NCI-H2227 (cell line): ENCODE measurements around the gene ATF7IP2.
"Not testable (repeated sequence)": the region's sequence is repeated elsewhere in the genome, so short reads cannot be mapped to it uniquely, and the experiment has no call there.

Experiments
- DNase-seq: peaks from one replicate; lab custom pipeline; 2025; ENCODE audit not compliant: unreplicated experiment; lab: John Stamatoyannopoulos, UW

Gene ATF7IP2

DNA sequence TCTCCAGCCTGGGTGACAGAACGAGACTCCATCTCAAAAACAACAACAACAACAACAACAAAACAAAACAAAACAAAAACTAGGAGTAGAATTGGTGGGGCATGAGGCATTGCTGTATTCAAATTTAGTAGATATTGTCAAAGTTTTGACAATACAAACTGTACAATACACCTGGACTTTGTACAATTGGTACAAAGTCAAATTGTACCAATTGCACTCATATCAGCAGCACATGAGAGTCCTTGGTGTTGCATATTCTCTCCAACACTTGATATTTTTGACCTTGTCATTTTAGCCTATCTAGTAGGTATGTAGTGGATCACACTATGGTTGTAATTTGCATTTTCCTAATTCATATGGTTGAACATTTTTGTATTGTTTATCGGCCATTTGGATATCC is 14.3 kb upstream of the ATF7IP2 start:
- no peak for DNase-seq

DNA sequence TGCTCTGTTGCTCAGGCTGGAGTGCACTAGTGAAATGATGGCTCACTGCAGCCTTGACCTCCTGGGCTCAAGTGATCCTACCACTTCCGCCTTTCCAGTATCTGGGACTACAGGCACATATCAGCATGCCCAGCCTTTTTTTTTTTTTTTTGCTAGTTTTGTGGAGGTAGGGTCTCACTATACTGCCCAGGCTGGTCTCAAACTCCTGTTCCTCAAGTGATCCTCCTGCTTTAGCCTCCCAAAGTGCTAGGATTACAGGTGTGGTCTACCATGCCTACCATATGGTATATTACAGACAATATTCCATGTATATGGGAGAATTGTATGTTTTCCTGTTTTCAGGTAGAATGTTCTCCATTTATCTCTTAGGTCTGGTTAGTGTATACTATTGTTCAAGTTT is 12.3 kb upstream of the ATF7IP2 start:
- DNase-seq, result no peak

- DNase-seq, result no peak
Observed at GRCh38 chr16:10376229-10376628, 9.6 kb upstream of the ATF7IP2 start.

- no peak for DNase-seq
Observed at GRCh38 chr16:10383626-10384025, 2.2 kb upstream of the ATF7IP2 start.

DNA sequence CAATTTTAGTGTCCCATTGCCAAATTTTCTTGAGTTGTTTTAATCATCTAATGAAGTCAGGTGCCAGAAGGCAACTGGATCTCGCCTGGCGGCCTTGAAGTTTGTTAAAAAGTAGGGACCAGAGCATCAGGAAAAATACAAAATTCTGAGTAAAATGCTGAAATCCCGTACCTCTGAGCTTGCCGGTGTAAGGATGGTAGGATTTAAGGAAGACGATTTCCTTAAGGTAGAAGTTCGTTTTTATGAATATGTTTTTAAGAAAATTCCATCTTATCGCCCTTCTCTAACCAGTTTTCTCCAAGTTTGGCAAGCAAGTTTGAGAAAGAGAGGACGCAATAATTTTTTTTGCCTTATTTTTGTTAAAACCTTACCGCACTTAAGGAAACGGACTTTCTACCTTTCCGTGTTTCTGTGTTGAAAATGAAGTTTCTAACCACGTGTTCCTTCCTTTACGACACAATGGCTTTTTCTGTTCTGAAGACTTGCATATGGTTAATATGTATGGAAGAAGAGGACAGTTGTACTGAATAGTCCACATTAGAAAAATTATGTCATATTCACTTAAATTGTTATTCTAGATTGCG is 748 bp downstream of the ATF7IP2 start:
- no peak for DNase-seq

DNA sequence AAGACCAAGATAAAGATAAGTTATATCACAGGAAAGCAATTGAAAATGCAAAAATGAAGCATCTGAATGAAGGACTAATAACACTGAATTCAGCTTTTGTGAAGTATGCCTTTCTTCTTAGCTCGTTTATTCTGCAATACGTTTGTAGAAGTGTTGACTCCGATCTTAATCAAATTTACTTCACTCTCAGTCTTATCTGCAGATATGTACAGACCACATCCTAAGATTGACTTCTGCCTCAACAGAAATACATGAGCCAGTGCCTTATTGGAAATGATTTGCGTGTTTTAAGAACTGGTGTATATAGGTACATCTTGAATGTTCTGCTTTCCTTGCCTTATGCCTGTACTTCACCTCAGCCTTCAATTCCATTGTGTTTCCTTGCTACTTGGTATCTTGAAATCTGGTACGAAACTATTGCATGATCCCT is 1.3 kb downstream of the ATF7IP2 start:
- DNase-seq, result no peak

DNA sequence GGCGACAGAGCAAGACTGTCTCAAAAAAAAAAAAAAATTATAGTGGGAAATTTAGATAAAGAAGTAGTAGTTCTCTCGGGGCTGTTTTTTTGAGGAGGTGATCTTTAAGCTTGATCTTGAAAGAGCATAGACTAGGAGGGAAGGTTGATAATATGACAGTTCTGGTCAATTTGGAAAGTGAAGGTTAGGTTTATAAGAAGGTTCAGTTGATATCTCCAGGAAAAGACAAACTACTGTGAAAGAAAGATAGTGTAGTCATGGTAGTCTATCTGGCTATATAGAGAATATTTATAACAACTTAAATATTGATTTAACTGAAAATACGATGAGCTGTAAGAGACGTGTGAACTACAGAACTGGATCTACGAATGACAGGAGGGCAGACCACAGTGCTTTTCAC is 3.1 kb downstream of the ATF7IP2 start:
- no peak for DNase-seq

GRCh38 chr16:10390330-10390729 is 4.5 kb downstream of the ATF7IP2 start:
- no peak for DNase-seq

DNA sequence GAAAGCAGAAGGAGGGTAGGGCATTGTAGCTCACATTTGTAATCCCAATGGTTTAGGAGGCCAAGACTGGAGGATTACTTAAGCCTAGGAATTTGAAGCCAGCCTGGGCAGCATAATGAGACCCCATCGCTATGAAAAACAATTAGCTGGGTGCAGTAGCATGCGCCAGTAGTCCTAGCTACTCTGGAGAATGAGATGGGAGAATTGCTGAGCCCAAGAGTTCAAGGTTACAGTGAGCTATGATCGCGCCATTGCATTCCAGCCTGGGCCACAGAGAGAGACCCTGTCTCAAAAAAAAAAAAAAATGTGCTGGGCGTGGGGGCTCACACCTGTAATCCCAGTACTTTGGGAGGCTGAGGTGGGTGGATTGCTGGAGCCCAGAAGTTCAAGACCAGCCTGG is 5.0 kb downstream of the ATF7IP2 start:
- DNase-seq, result no peak

GRCh38 chr16:10391339-10391738 is 5.5 kb downstream of the ATF7IP2 start:
- no peak for DNase-seq

GRCh38 chr16:10402975-10403374 is 17.1 kb downstream of the ATF7IP2 start:
- no peak for DNase-seq

- DNase-seq, result no peak
Observed at GRCh38 chr16:10405386-10405939, 19.6 kb downstream of the ATF7IP2 start.

DNA sequence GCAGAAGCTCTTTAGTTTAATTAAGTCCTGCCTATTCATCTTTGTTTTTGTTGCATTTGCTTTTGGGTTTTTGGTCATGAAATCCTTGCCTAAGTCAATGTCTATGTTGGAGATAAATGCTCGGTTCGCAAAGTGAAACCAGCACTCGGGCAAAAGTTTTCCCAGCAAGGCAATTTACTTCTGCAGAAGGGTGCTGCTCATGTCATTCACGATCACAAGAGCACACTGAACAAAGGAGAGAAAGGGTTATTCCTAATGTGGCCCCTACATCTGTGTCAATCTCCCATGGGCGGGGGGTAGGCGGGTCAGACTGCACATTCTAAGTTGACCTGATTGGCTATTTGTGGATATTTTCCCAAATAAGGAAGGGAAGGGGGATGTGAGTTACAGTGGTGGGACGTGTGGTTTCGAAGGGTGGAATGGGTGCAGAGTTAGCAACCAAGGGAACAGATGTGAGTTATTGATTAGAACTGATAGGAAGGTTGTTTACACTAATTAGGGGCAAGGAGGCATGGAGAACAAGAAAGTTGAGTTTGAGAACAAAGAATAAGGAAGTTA is 23.0 kb downstream of the ATF7IP2 start:
- no peak for DNase-seq

DNA sequence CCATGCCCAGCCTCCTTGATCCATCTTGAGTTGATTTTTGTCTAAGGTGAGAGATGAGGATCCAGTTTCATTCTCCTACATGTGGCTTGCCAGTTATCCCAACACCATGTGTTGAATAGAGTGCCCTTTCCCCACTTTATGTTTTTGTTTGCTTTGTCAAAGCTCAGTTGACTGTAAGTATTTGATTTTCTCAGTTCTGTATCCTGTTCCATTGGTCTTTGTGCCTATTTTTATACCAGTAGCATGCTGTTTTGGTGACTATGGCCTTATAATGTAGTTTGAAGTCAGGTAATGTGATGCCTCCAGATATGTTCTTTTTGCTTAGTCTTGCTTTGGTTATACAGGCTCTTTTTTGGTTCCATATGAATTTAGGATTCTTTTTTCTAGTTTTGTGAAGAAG is 23.9 kb downstream of the ATF7IP2 start:
- not testable (repeated sequence) for DNase-seq

- no peak for DNase-seq
Observed at GRCh38 chr16:10410469-10410868, 24.6 kb downstream of the ATF7IP2 start.

DNA sequence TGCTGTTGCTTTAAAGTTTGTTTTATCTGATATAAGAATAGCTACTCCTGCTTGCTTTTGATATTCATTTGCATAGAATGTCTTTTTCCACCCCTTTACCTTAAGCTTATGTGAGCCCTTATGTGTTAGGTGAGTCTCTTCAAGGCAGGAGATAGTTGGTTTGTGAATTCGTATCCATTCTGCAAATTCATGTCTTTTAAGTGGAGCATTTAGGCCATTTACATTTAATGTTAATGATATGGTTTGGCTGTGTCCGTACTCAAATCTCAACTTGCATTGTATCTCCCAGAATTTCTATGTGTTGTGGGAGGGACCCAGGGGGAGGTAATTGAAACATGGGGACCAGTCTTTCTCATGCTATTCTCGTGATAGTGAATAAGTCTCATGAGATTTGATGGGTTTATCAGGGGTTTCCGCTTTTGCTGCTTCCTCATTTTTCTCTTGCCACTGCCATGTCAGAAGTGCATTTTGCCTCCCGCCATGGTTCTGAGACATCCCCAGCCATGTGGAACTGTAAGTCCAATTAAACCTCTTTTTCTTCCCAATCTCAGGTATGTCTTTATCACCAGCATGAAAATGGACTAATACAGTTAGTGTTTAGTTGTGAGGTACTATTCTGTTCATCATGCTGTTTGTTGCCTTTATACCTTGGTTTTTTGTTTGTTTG is 27.2 kb downstream of the ATF7IP2 start:
- no peak for DNase-seq

GRCh38 chr16:10418204-10418603 is 32.3 kb downstream of the ATF7IP2 start:
- not testable (repeated sequence) for DNase-seq

DNA sequence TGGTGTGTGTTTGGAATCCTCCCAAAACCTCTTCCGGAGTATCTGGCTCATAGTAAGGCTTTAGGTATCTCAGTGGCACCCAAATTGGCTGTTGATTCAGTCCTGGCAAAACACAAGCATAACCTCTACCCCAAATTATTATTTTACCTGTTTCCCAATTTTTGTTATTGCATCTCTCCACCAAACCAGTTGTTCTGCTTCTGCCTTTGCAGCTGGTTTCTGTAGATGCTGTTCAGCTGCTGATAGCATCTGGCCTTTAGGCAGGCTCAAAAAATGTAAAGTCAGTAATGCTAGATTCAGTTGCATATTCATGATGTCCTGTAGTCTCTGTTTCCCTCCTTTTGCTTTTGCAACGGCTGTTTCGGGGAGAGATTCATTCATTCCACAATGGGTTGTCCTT is 33.8 kb downstream of the ATF7IP2 start:
- no peak for DNase-seq

- no peak for DNase-seq
Observed at GRCh38 chr16:10421596-10421995, 35.7 kb downstream of the ATF7IP2 start.

DNA sequence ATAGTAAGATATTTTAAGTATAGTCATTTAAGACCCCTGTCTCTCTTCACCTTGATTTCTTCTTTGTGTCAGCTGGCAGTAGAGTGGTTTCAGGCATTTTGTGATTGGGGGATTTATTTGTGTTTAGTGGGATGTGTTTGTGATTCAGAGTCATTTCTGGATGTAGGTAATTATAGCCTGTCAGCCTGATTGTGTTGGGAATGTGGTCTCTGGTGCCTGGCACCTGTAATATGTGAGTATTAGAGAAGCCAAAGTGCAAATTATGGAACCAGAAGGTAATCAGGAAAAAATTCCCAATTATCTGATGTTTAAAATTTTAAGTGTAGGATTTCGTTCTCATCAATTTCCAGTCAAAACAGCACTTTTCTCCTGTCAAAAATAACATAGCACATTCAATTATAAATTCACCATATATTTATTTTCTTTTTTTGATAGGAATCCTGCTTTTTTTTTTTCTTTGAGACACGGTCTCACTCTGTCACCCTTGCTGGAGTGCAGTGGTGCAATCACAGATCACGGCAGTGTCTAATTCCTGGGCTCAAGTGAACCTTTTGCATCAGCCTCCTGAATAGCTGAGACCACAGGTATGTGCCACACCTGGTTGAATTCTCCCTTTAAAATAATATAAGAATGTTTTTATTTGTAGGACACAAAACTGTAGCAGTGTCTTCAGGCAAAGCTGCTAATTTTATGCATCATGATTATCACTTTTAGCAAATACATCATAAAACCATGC is 42.7 kb downstream of the ATF7IP2 start:
- DNase-seq, result peak; percentile 52

DNA sequence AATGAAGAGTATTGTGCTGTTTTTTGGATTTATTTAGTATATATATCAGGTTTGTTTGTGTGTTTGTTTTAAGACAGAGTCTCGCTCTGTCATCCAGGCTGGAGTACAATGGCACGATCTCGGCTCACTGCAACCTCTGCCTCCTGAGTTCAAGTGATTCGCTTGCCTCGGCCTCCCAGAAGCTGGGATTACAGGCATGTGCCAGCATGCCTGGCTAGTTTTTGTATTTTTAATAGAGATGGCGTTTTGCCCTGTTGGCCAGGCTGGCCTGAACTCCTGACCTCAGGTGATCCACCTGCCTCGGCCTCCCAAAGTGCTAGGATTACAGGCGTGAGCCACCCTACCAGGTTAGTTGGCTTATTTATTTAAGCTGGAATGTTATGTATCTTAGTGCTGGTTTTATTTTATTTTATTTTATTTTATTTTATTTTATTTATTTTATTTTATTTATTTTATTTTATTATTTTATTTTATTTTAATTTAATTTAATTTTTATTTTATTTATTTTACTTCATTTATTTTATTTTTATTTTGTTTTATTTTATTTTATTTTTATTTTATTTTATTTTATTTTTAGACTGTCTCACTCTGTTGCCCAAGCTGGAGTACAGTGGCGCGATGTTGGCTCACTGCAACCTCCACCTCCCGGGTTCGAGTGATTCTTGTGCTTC is 43.6 kb downstream of the ATF7IP2 start:
- not testable (repeated sequence) for DNase-seq
